AG09309 (cell line): ENCODE results near the gene NTRK3.

Source experiments
- DNase-seq: peaks from one replicate; pipeline ENCODE4 v3.0.0-alpha.2; 2010; ENCODE audit warnings: low read depth
- H3K4me3 ChIP-seq: 2 replicates; pipeline ENCODE4 v1.5.1; 2011; ENCODE audit warnings: mild to moderate bottlenecking, low read depth, low read length, moderate library complexity; ENCODE audit not compliant: control insufficient read depth
- TF ChIP-seq, protein P1 (sequence below): IDR thresholded peaks from 2 replicates; pipeline ENCODE4 v1.5.1; 2011; ENCODE audit warnings: mild to moderate bottlenecking, low read depth, low read length, inconsistent platforms; ENCODE audit not compliant: insufficient read depth, control insufficient read depth; ENCODE audit errors: missing control alignments

The NTRK3 gene

DNA sequence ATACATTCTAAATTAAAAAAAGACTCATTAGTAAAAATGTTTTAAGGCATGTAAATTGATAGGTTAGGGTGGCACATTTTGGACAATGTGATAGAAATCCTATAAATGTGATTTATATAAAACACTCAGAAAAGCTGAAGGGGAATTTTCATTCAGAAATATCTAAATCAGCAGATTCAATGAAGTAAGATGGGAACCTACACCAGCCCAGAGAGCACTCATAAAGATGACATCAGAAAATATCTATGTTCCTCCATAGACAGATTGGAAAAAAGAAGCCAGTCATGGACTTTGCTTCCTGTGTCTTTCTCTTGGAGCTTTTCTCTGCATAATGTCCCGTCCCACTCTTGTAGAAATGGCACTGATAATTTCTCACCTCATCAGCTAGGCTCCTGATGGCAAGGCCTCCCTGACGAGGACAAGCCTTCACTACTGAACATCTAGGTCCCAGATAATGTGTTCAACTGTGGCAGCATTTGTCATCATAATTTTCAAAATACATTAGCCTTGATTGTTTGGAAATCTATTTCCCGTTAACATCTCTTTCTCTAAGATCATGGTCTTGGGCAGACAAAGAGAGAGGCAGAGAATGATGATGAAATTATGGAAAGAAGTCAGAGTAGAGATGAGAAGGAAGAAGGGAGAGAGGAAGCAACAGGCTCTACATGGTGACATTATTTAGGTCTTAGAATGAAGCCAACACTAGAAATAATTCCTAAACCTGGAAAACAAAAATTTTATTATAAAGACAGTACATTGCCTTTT is 354.4 kb downstream of the NTRK3 start:
- TF ChIP-seq, protein P1, sequence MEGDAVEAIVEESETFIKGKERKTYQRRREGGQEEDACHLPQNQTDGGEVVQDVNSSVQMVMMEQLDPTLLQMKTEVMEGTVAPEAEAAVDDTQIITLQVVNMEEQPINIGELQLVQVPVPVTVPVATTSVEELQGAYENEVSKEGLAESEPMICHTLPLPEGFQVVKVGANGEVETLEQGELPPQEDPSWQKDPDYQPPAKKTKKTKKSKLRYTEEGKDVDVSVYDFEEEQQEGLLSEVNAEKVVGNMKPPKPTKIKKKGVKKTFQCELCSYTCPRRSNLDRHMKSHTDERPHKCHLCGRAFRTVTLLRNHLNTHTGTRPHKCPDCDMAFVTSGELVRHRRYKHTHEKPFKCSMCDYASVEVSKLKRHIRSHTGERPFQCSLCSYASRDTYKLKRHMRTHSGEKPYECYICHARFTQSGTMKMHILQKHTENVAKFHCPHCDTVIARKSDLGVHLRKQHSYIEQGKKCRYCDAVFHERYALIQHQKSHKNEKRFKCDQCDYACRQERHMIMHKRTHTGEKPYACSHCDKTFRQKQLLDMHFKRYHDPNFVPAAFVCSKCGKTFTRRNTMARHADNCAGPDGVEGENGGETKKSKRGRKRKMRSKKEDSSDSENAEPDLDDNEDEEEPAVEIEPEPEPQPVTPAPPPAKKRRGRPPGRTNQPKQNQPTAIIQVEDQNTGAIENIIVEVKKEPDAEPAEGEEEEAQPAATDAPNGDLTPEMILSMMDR: no peak

DNA sequence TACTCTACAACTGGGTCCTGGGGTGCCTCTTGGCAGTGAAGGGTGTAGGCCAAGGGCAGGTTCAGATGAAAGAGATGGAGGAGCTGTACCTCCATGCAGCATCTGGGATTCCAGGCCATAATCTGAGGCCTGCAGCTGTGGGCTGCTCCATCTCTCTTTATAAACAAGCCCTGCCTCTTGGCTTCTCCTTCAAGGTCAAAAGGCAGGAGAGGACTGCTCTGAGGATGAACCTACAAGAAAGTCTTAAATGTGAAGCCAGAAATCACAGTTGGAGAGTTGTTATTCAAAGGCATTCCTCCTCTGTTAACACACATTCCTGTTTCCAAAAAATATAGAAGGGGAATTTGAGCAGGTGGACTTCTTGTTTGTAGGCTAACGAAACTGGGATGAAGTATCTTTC is 355.5 kb downstream of the NTRK3 start:
- DNase-seq: no peak
- H3K4me3 ChIP-seq: no peak overlapping the region
- TF ChIP-seq, protein P1: no peak

More for the DNA sequence above, 354.4 kb downstream of the NTRK3 start:
- H3K4me3 ChIP-seq: no peak overlapping the region
- no peak for DNase-seq

DNA sequence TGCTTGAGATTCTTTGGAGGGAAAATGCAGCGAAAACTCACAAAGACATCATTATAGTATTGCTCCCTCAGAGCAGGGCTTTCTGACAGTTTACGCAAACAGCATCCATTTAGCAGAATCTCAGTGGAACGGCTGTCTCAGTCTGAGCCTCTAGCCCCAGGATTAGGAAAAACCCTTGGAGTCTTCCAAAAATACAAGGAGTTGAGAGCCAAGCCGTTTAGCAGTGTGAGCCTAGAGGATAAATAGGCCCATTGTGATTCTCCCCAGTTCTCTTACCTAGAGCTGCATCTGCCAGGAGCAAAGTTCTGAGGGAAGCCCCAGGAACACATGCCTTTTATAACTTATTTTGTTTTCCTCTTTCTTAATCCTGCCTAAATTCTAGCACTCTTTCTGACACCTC is 359.6 kb downstream of the NTRK3 start:
- TF ChIP-seq, protein P1: no peak
- no peak for DNase-seq
- no peak overlapping the region for H3K4me3 ChIP-seq

DNA sequence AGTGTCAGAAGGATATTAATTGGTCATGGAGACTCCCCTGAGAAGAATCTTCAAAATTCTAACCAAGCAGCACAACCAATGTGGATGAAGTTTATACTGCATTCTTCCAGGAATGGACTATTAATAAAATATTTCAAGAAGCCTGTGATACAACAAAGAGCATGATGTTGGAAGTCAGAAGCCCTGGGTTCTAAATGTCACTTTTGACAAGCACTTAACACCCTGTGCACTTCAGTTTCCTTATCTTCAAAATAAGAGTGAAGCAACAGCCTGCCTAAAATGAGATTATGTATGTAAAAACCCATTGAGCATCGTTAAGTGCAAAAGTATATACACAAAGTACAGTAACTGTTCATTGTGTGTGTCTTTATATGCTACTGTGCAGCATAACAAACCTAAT is 369.4 kb downstream of the NTRK3 start:
- H3K4me3 ChIP-seq: no peak overlapping the region
- TF ChIP-seq, protein P1: no peak

DNA sequence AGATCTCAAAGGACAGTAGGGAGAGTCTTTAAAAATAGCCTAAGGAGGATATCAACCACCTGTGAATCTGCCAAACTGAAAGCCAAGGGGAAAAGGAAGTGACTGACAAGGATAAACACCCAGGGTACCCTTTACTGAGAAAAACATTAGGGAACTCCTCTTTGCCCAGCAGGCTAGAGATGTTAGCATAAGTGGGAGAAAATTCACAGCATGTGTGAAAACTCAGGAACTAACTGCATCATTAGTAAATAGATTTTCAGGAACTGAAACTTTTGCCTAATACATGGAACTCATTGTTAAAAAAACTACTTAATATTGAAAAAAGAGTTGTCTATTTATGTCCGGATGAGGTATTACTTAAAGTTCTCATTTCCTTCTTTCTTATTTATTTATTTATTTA is 375.5 kb downstream of the NTRK3 start:
- H3K4me3 ChIP-seq: no peak overlapping the region
- DNase-seq: no peak
- TF ChIP-seq, protein P1: no peak

More for the DNA sequence above, 369.4 kb downstream of the NTRK3 start:
- DNase-seq: no peak

DNA sequence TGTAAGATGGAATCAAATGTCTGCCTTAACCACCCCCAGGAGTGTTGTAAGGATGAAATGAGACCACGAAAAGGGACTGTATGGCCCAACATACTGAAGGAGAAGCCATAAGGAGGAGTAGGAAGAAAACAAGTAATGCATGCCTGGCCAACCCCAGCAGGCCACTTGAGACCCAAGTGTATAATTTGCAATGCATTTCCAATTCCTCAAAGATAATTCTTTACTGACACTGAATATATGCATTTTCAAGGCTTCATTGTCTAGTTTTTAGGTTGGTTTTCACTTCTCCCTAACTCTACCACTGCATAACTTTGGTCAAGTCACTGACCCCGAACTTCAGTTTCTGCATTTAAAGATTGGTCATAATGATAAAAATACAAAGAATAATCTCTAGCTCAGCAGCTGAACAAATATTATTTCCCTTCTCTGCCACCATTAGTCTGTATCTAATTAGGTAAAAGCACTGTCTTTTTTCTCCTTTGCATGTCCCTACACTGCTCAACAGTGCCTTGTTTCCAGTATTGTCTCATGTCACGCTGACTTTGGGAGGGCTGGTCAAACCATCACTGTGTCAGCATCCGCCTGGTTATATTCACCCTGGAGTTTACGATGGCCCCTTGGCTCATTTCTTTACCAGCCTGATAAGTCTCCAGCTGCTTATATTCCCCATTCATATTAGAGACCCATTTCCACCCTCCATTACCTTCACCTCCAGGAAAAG is 378.6 kb downstream of the NTRK3 start:
- DNase-seq: no peak
- H3K4me3 ChIP-seq: no peak overlapping the region
- TF ChIP-seq, protein P1: no peak
